Astrocyte (in vitro differentiated cells and primary cell): ENCODE measurements around the gene TBC1D19.

Experiments used
- EZH2 ChIP-seq: IDR thresholded peaks from 2 replicates; pipeline ENCODE4 v1.6.1; 2012; ENCODE audit warnings: mild to moderate bottlenecking, low read length, inconsistent platforms; ENCODE audit not compliant: insufficient read depth
- TF ChIP-seq, protein P1 (sequence below): IDR thresholded peaks from 2 replicates; pipeline ENCODE4 v1.5.1; 2011; ENCODE audit warnings: low read depth, mild to moderate bottlenecking, inconsistent platforms, low read length, moderate library complexity; ENCODE audit not compliant: insufficient read depth

DNA sequence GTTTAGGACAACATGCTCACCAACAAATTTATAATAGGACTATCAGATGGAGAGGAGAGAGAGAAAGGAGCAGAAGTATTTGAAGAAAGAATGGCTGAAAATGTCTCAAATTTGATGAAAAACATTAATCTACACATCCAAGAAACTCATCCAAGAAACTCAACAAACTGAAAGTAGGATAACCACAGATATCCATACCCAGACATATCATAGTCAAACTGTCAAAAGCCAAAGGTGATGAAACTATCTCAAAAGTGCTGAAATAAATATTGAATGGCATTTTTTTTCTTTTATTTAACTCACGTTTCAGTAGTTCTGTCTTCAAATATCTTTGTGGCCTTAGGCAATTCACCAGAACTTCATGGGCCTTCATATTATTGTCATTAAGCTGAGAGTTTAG, 116.2 kb downstream of the TBC1D19 start:
- TF ChIP-seq EZH2: no peak
- TF ChIP-seq, protein P1, sequence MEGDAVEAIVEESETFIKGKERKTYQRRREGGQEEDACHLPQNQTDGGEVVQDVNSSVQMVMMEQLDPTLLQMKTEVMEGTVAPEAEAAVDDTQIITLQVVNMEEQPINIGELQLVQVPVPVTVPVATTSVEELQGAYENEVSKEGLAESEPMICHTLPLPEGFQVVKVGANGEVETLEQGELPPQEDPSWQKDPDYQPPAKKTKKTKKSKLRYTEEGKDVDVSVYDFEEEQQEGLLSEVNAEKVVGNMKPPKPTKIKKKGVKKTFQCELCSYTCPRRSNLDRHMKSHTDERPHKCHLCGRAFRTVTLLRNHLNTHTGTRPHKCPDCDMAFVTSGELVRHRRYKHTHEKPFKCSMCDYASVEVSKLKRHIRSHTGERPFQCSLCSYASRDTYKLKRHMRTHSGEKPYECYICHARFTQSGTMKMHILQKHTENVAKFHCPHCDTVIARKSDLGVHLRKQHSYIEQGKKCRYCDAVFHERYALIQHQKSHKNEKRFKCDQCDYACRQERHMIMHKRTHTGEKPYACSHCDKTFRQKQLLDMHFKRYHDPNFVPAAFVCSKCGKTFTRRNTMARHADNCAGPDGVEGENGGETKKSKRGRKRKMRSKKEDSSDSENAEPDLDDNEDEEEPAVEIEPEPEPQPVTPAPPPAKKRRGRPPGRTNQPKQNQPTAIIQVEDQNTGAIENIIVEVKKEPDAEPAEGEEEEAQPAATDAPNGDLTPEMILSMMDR: no peak
